Activated naive CD4-positive, alpha-beta T cell treated with anti-CD3 and anti-CD28 coated beads, Interleukin-2, amount 50 U/mL, for 72 hours (primary cell): Measurements from ENCODE around the gene CORIN. TPM values are rescaled to one million over a fixed set of nuclear protein-coding genes. Genes with fewer than 3 reads are reported as not detected.

Source experiments
- ATAC-seq, 2 donors: fragments of 150-1000 bp; cut with Tn5 transposase; 2 replicates each; pipeline ENCODE4 v1.10.0; 2021; ENCODE audit warnings: mild to moderate bottlenecking in 2 of 2, moderate library complexity in 2 of 2
- DNase-seq, 2 donors: peaks; one replicate each; pipeline ENCODE4 v3.0.0; 2021 to 2022; ENCODE audit warnings: low spot score in 2 of 2
- H3K27ac Mint-ChIP-seq, 2 donors: one replicate each; pipeline ENCODE4 v1.8.0; 2022; ENCODE audit warnings: mild to moderate bottlenecking in 2 of 2, mixed read lengths in 2 of 2
- H3K36me3 Mint-ChIP-seq, 2 donors: one replicate each; pipeline ENCODE4 v1.8.0; 2022; ENCODE audit warnings: mixed read lengths in 2 of 2
- H3K9me3 Mint-ChIP-seq, 2 donors: one replicate each; pipeline ENCODE4 v1.8.0; 2022; ENCODE audit warnings: mixed read lengths in 2 of 2
- total RNA-seq, 2 donors: library from RNA; stranded (reverse); gene quantifications; one replicate each; pipeline ENCODE4 v1.2.3, GENCODE V29; 2022

CORIN gene
- under 1 TPM; 0.05 to 0.21 TPM for total RNA-seq

GRCh38 chr4:47837908-47838294 is at the start of gene CORIN:
CORIN (minus strand) TSS chr4:47838067; CDS start chr4:47837949, 118 bp downstream.
- Mint-ChIP-seq H3K36me3 (peaks cover 0 to 3% of the 10 kb centered on the region in 2 donors), H3K9me3 (peaks cover 0 to 3% of the 10 kb centered on the region in 2 donors), H3K27ac (peak within 1 kb of the TSS in 1 of 2 donors; percentile 17)
- DNase-seq (no peak), ATAC-seq (no peak)

DNA sequence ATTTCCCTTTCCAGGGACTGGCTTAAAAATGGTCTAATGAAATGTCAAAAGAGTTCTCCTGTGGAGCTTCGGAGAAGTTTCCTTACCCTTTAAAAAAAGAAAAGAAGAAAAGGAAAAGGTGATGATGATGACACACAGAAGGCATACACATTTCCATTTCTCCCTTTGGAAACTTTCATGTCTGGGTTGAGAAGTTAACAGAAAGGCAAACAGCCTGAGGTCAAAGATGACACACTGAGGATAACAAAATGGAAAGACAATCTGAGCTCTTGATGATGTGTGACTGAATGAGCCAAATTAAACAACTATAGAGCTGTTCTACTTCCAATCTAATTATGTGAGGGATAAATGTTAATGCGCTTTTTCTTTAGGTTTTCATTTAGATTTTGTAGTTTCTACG is 44.4 kb upstream of the CORIN start:
- ATAC-seq, result no peak
- H3K9me3 Mint-ChIP-seq, result no peaks in the 10 kb centered on the region
- DNase-seq, result no peak
- peaks cover 8 to 12% of the 10 kb centered on the region in 2 donors for H3K36me3 Mint-ChIP-seq
- no peak overlapping the region for H3K27ac Mint-ChIP-seq

GRCh38 chr4:47879458-47879857 is 41.6 kb upstream of the CORIN start:
- ATAC-seq (no peak), DNase-seq (no peak)
- Mint-ChIP-seq H3K27ac (no peak overlapping the region), H3K36me3 (peaks cover 21 to 26% of the 10 kb centered on the region in 2 donors), H3K9me3 (no peaks in the 10 kb centered on the region)

- peaks cover 34 to 36% of the 10 kb centered on the region in 2 donors for H3K36me3 Mint-ChIP-seq
- ATAC-seq, result no peak
- no peaks in the 10 kb centered on the region for H3K9me3 Mint-ChIP-seq
- H3K27ac Mint-ChIP-seq, result no peak overlapping the region
- DNase-seq, result no peak
Measured at GRCh38 chr4:47876784-47877546, 39.1 kb upstream of the CORIN start.

GRCh38 chr4:47876310-47876709 is 38.4 kb upstream of the CORIN start:
- Mint-ChIP-seq H3K27ac (no peak overlapping the region), H3K9me3 (no peaks in the 10 kb centered on the region)
- DNase-seq, result no peak

DNA sequence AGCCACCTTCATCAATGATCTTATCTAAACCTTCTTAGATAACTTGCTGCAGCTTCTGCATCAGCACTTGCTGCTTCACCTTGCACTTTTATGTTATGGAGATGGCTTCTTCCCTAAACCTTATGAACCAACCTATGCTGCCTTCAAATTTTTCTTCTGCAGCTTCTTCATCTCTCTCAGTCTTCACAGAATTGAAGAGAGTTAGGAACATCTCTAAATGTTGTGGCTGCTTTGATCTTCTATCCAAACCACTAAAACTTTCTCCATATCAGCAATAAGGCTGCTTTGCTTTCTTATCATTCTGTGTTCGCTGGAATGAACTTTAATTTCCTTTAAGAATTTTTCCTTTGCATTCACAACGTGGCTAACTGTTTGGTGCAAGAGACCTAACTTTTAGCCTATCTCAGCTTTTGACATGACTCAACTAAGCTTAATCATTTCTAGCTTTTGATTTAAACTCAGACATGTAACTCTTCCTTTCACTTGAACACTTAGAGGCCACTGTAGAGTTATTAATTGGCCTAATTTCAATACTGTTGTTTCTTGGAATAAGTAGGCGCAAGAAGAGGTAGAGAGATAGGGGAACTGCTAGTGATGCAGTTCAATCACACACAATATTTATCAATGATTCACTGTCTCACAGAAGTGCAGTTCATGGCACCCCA is 36.1 kb upstream of the CORIN start:
- H3K27ac Mint-ChIP-seq, result peak overlapping the region; percentile 1 to 29
- DNase-seq, result no peak
- peak; percentile 82 to 92 for ATAC-seq
- H3K9me3 Mint-ChIP-seq, result no peaks in the 10 kb centered on the region
- peaks cover 40 to 49% of the 10 kb centered on the region in 2 donors for H3K36me3 Mint-ChIP-seq

More at GRCh38 chr4:47876310-47876709, 38.4 kb upstream of the CORIN start:
- ATAC-seq, result no peak
- peaks cover 34 to 36% of the 10 kb centered on the region in 2 donors for H3K36me3 Mint-ChIP-seq

DNA sequence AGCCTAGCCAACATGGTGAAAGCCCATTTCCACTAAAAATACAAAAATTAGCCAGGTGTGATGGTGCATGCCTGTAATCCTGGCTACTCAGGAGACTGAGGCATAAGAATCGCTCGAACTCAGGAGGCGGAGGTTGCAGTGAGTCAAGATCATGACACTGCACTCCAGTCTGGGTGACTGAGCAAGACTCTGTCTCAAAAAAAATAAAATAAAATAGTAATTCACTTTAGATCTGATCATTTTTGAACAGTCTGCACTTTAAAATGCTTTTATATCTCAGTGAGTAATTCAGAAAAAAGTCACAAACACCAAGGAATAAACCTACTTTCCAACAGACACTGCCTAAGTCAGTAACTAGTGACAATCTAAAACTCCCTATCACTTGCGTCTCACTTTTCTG is 25.6 kb upstream of the CORIN start:
- no peak for ATAC-seq
- DNase-seq, result no peak
- H3K27ac Mint-ChIP-seq, result no peak overlapping the region
- peaks cover 8 to 13% of the 10 kb centered on the region in 2 donors for H3K36me3 Mint-ChIP-seq
- H3K9me3 Mint-ChIP-seq, result no peaks in the 10 kb centered on the region

- no peak overlapping the region for H3K27ac Mint-ChIP-seq
- no peak for DNase-seq
- H3K36me3 Mint-ChIP-seq, result peaks cover 0 to 1% of the 10 kb centered on the region in 2 donors
- ATAC-seq, result no peak
- H3K9me3 Mint-ChIP-seq, result no peaks in the 10 kb centered on the region
Measured at GRCh38 chr4:47862297-47862696, 24.4 kb upstream of the CORIN start.

GRCh38 chr4:47860305-47860704 is 22.4 kb upstream of the CORIN start:
- DNase-seq (no peak), ATAC-seq (no peak)
- no peaks in the 10 kb centered on the region for H3K36me3 Mint-ChIP-seq
- H3K9me3 Mint-ChIP-seq, result no peaks in the 10 kb centered on the region
- H3K27ac Mint-ChIP-seq, result no peak overlapping the region

DNA sequence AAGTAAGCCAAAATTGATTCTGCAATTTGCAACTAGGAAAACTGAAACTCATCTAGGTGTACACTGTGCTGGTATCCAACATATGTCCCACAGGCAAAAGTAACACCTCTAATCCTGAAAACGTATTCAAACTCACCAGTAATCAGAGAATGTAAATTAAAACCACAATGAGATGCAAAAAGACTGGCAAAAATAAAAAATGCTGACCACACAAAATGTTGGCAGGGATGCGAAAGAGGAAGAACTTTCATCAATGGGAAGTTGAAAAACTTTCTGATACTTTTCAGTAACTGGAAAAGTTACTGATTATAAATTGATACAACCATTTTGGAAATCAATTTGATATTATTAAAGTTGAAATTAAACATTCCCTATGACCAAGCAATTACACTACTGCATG is 20.1 kb upstream of the CORIN start:
- Mint-ChIP-seq H3K36me3 (peaks cover 0 to 9% of the 10 kb centered on the region in 2 donors), H3K9me3 (no peaks in the 10 kb centered on the region), H3K27ac (no peak overlapping the region)
- DNase-seq (no peak), ATAC-seq (no peak)

GRCh38 chr4:47856713-47857112 is 18.8 kb upstream of the CORIN start:
- Mint-ChIP-seq H3K27ac (no peak overlapping the region), H3K36me3 (peaks cover 0 to 9% of the 10 kb centered on the region in 2 donors), H3K9me3 (no peaks in the 10 kb centered on the region)
- no peak for ATAC-seq
- DNase-seq, result no peak

- peaks cover 0 to 9% of the 10 kb centered on the region in 2 donors for H3K36me3 Mint-ChIP-seq
- H3K27ac Mint-ChIP-seq, result no peak overlapping the region
- ATAC-seq, result no peak
- no peaks in the 10 kb centered on the region for H3K9me3 Mint-ChIP-seq
- no peak for DNase-seq
Measured at GRCh38 chr4:47855350-47855749, 17.5 kb upstream of the CORIN start.

DNA sequence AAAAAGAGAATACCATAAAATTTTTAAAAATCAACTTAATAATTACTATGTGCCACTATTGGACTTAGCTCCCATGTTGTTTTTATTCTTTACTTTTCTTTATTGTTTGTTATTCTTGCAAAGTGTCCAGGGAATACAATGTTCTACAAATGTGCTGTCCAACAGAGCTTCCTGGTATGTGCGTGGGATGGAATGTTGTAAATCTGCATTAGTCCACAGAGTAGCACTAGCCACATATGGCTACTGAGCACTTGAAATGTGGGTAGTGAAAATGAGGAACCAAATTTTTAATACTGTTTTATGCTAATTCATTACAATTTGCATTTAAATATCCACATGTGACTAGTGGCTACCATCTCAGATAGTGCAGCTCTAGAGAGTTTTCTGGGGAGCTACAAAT is 14.3 kb upstream of the CORIN start:
- peaks cover 9% of the 10 kb centered on the region in 2 donors for H3K36me3 Mint-ChIP-seq
- ATAC-seq (no peak), DNase-seq (no peak)
- H3K9me3 Mint-ChIP-seq, result no peaks in the 10 kb centered on the region
- H3K27ac Mint-ChIP-seq, result no peak overlapping the region

DNA sequence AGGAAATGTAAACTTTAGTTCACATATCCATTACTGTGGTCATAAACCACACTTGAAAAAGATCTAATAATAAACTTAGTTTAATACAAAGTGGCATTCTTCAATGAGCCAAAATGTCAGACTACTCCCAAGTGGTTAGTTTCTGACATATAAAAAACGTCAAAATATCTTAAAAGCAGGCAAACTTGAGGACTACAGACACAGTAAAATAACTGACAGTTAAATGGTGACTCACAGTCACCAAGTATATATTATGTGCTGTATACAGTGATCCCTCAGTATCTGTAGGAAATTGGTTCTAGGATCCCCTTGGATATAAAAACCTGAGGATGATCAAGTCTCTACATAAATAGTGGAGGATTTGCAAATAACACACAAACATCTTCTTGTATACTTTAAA is 11.6 kb upstream of the CORIN start:
- no peak overlapping the region for H3K27ac Mint-ChIP-seq
- H3K36me3 Mint-ChIP-seq, result peaks cover 9 to 12% of the 10 kb centered on the region in 2 donors
- ATAC-seq, result no peak
- no peak for DNase-seq
- no peaks in the 10 kb centered on the region for H3K9me3 Mint-ChIP-seq

GRCh38 chr4:47848041-47848440 is 10.2 kb upstream of the CORIN start:
- DNase-seq (no peak), ATAC-seq (no peak)
- no peaks in the 10 kb centered on the region for H3K9me3 Mint-ChIP-seq
- H3K36me3 Mint-ChIP-seq, result peaks cover 4 to 9% of the 10 kb centered on the region in 2 donors
- no peak overlapping the region for H3K27ac Mint-ChIP-seq

DNA sequence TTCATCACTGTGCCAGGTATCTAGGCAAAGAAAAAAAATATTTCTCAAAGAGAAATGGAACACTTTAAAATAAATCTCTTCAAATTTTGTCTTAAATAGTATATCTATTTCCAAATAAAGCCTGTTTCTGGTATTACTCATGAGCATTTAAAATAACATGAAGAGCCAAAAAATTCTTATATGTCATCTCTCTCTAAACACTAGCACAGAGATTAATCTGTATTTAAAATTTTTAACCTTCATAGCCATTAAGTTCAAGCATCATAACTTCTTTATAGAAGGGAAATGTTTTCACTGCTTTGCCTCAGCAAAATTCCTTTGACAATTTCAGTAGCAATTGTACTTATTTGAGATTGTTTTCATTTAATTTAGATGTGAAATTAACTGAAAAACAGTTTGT is 5.1 kb upstream of the CORIN start:
- Mint-ChIP-seq H3K36me3 (peaks cover 4 to 6% of the 10 kb centered on the region in 2 donors), H3K27ac (no peak overlapping the region), H3K9me3 (no peaks in the 10 kb centered on the region)
- no peak for ATAC-seq
- DNase-seq, result no peak

- H3K9me3 Mint-ChIP-seq, result no peaks in the 10 kb centered on the region
- H3K27ac Mint-ChIP-seq, result no peak overlapping the region
- no peaks in the 10 kb centered on the region for H3K36me3 Mint-ChIP-seq
- no peak for ATAC-seq
- DNase-seq, result no peak
Measured at GRCh38 chr4:47840291-47840690, 2.4 kb upstream of the CORIN start.

DNA sequence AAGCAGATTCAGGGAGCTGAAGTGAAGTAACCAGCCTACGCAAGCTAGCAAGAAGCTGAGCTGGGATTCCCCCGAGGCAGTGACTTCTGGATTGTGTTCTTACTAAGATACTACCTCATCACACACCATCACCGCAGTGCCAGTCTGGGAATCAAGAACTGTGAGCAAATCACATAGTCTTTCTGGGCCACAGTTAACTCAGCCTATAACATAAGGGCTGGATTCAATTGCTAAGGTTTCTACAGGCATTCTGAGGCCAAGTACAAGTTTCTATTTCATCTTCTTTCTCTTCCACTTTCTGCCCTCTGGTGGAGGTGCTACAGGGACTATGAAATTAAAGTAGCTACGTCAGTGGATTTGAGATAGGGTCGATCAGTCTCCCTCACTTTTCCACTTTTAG is 1.4 kb upstream of the CORIN start:
- peak; percentile 83 to 93 for ATAC-seq
- Mint-ChIP-seq H3K36me3 (no peaks in the 10 kb centered on the region), H3K27ac (no peak overlapping the region), H3K9me3 (no peaks in the 10 kb centered on the region)
- peak in 1 of 2 donors; percentile 46 for DNase-seq
